Activated T-helper 1 cell treated with Interleukin-2 at 50 U/mL for 16 hours (primary cell): Measurements from ENCODE around the gene DGKQ.

Experiments used
- DNase-seq: peaks from one replicate; pipeline ENCODE4 v3.0.0-alpha.2; 2020; ENCODE audit warnings: low read depth

Gene DGKQ

GRCh38 chr4:961351-962230 lies 11.8 kb downstream of the DGKQ start:
- no peak for DNase-seq

GRCh38 chr4:960636-961350 lies 12.6 kb downstream of the DGKQ start:
- DNase-seq, result no peak

GRCh38 chr4:960140-960635 lies 13.2 kb downstream of the DGKQ start:
- DNase-seq, result no peak

GRCh38 chr4:959338-960139 lies 13.8 kb downstream of the DGKQ start:
- no peak for DNase-seq

GRCh38 chr4:958696-959337 lies 14.6 kb downstream of the DGKQ start:
- no peak for DNase-seq

GRCh38 chr4:958314-958665 lies 15.1 kb downstream of the DGKQ start:
- DNase-seq, result no peak

- no peak for DNase-seq
These were observed 15.6 kb downstream of the DGKQ start for GRCh38 chr4:957581-958313.

GRCh38 chr4:957231-957580 lies 16.2 kb downstream of the DGKQ start:
- DNase-seq, result no peak

GRCh38 chr4:956531-957230 lies 16.7 kb downstream of the DGKQ start:
- no peak for DNase-seq

GRCh38 chr4:955931-956381 lies 17.4 kb downstream of the DGKQ start:
- no peak for DNase-seq

- DNase-seq, result no peak
These were observed 18.0 kb downstream of the DGKQ start for GRCh38 chr4:955161-955921.

- no peak for DNase-seq
These were observed 19.0 kb downstream of the DGKQ start for GRCh38 chr4:954211-955020.

- DNase-seq, result no peak
These were observed 19.8 kb downstream of the DGKQ start for GRCh38 chr4:953574-953915.

- no peak for DNase-seq
These were observed 20.3 kb downstream of the DGKQ start for GRCh38 chr4:952881-953573.

GRCh38 chr4:951594-952468 lies 21.5 kb downstream of the DGKQ start:
- DNase-seq, result no peak

GRCh38 chr4:951186-951585 lies 22.2 kb downstream of the DGKQ start:
- no peak for DNase-seq
